ENCODE results near the gene CENPP.

DNA sequence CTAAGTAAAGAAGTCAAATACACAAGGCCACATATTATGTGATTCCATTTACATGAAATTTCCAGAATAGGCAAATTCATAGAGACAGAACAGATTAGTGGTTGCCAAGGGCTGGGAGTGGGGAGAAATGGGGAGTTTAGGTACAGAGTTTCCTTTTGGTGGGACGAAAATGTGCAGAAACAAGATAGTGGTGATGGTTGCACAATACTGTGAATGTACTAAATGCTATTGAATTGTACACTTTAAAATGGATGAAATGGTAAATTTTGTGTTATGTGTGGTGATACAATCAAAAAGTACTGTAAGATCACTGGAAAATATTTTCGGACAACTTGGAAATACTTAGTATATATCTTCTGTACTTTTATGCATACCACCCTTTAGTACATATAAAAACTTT, 195.1 kb downstream of the CENPP start:
- TF ChIP-seq, protein P1, sequence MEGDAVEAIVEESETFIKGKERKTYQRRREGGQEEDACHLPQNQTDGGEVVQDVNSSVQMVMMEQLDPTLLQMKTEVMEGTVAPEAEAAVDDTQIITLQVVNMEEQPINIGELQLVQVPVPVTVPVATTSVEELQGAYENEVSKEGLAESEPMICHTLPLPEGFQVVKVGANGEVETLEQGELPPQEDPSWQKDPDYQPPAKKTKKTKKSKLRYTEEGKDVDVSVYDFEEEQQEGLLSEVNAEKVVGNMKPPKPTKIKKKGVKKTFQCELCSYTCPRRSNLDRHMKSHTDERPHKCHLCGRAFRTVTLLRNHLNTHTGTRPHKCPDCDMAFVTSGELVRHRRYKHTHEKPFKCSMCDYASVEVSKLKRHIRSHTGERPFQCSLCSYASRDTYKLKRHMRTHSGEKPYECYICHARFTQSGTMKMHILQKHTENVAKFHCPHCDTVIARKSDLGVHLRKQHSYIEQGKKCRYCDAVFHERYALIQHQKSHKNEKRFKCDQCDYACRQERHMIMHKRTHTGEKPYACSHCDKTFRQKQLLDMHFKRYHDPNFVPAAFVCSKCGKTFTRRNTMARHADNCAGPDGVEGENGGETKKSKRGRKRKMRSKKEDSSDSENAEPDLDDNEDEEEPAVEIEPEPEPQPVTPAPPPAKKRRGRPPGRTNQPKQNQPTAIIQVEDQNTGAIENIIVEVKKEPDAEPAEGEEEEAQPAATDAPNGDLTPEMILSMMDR (IDR thresholded peaks at IDR 0.05), result no peak
- TF ChIP-seq POLR2A (IDR thresholded peaks at IDR 0.05), result no peak
